ENCODE measurements around the gene OR10H3. TPM values are rescaled to one million over a fixed set of nuclear protein-coding genes. Genes with fewer than 3 reads are reported as not detected.

OR10H3 gene
- total and polyA plus RNA-seq, 2 experiments from 2014 or later = not detected

DNA sequence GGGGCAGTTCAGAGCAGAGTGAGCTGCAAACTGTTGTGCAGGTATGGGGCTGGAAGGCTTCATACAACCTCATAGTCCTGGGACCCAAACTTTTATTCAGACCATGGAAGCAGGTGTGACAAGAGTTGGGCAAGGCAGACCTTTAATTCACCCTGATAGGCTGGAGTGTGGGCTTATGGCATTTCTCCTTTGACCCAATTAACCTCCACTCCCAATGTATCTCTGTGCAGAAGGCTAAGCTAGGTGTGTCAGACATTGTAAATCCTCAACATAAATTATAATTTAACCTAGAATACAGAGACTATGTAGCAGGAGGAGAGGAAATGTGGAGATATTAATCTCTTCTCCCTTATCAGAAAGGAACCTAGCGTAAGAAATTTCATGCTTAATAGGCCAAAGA, 22.1 kb upstream of the OR10H3 start:
- Histone ChIP-seq H3K27me3 (ENCODE audit: insufficient read depth) (no peaks in the 10 kb centered on the region), H3K36me3 (ENCODE audit: insufficient read depth) (no peaks in the 10 kb centered on the region; the same call in 1 of the 2 replicates), H3K27ac (ENCODE audit: low read depth) (no peak overlapping the region), H3K9me2 (ENCODE audit: insufficient read depth) (no peaks in the 10 kb centered on the region), H3K4me1 (ENCODE audit: insufficient read depth) (no peaks in the 10 kb centered on the region), H3K4me3 (no peak overlapping the region), H3K79me2 (replicated peaks; ENCODE audit: insufficient read depth) (no peaks in the 10 kb centered on the region), H2AFZ (no peak overlapping the region), H3K4me2 (no peak overlapping the region), H4K20me1 (replicated peaks; ENCODE audit: insufficient read depth) (no peaks in the 10 kb centered on the region), H3F3A (replicated peaks; ENCODE audit: low read depth) (no peaks in the 10 kb centered on the region)
- no peaks in the 10 kb centered on the region for H3K4me1 Mint-ChIP-seq
- ATAC-seq (no peak), DNase-seq (ENCODE audit: low spot score) (no peak)
- peaks cover 7% of the 10 kb centered on the region for H3K27me3 Mint-ChIP-seq (ENCODE audit: insufficient read depth, low read depth, poor library complexity)
- H3K9me3 Mint-ChIP-seq = peaks cover 91% of the 10 kb centered on the region
- peaks cover 30% of the 10 kb centered on the region for H3K36me3 Mint-ChIP-seq (ENCODE audit: low read depth)
- H3K4me3 Mint-ChIP-seq = no peak overlapping the region
- no peak for TF ChIP-seq STAT1 (IDR thresholded peaks at IDR 0.05; ENCODE audit: unreplicated experiment)
- TF ChIP-seq JUNB (IDR thresholded peaks at IDR 0.05; ENCODE audit: unreplicated experiment) = no peak
- no peak for TF ChIP-seq EZH2phosphoT487 (IDR thresholded peaks at IDR 0.05; ENCODE audit: unreplicated experiment)
- TF ChIP-seq, protein P1, sequence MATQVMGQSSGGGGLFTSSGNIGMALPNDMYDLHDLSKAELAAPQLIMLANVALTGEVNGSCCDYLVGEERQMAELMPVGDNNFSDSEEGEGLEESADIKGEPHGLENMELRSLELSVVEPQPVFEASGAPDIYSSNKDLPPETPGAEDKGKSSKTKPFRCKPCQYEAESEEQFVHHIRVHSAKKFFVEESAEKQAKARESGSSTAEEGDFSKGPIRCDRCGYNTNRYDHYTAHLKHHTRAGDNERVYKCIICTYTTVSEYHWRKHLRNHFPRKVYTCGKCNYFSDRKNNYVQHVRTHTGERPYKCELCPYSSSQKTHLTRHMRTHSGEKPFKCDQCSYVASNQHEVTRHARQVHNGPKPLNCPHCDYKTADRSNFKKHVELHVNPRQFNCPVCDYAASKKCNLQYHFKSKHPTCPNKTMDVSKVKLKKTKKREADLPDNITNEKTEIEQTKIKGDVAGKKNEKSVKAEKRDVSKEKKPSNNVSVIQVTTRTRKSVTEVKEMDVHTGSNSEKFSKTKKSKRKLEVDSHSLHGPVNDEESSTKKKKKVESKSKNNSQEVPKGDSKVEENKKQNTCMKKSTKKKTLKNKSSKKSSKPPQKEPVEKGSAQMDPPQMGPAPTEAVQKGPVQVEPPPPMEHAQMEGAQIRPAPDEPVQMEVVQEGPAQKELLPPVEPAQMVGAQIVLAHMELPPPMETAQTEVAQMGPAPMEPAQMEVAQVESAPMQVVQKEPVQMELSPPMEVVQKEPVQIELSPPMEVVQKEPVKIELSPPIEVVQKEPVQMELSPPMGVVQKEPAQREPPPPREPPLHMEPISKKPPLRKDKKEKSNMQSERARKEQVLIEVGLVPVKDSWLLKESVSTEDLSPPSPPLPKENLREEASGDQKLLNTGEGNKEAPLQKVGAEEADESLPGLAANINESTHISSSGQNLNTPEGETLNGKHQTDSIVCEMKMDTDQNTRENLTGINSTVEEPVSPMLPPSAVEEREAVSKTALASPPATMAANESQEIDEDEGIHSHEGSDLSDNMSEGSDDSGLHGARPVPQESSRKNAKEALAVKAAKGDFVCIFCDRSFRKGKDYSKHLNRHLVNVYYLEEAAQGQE (IDR thresholded peaks at IDR 0.05; ENCODE audit: unreplicated experiment) = no peak
- no peak for TF ChIP-seq ZNF331 (CRISPR knock-in tag; IDR thresholded peaks at IDR 0.05; ENCODE audit: low read depth)
- TF ChIP-seq NANOG (IDR thresholded peaks at IDR 0.05; ENCODE audit: borderline replicate concordance) = no peak
- TF ChIP-seq ZNF114 (CRISPR knock-in tag; IDR thresholded peaks at IDR 0.05) = no peak
- TF ChIP-seq POLR2AphosphoS5 (IDR thresholded peaks at IDR 0.05; ENCODE audit: low read depth) = no peak
- TF ChIP-seq, protein P2, sequence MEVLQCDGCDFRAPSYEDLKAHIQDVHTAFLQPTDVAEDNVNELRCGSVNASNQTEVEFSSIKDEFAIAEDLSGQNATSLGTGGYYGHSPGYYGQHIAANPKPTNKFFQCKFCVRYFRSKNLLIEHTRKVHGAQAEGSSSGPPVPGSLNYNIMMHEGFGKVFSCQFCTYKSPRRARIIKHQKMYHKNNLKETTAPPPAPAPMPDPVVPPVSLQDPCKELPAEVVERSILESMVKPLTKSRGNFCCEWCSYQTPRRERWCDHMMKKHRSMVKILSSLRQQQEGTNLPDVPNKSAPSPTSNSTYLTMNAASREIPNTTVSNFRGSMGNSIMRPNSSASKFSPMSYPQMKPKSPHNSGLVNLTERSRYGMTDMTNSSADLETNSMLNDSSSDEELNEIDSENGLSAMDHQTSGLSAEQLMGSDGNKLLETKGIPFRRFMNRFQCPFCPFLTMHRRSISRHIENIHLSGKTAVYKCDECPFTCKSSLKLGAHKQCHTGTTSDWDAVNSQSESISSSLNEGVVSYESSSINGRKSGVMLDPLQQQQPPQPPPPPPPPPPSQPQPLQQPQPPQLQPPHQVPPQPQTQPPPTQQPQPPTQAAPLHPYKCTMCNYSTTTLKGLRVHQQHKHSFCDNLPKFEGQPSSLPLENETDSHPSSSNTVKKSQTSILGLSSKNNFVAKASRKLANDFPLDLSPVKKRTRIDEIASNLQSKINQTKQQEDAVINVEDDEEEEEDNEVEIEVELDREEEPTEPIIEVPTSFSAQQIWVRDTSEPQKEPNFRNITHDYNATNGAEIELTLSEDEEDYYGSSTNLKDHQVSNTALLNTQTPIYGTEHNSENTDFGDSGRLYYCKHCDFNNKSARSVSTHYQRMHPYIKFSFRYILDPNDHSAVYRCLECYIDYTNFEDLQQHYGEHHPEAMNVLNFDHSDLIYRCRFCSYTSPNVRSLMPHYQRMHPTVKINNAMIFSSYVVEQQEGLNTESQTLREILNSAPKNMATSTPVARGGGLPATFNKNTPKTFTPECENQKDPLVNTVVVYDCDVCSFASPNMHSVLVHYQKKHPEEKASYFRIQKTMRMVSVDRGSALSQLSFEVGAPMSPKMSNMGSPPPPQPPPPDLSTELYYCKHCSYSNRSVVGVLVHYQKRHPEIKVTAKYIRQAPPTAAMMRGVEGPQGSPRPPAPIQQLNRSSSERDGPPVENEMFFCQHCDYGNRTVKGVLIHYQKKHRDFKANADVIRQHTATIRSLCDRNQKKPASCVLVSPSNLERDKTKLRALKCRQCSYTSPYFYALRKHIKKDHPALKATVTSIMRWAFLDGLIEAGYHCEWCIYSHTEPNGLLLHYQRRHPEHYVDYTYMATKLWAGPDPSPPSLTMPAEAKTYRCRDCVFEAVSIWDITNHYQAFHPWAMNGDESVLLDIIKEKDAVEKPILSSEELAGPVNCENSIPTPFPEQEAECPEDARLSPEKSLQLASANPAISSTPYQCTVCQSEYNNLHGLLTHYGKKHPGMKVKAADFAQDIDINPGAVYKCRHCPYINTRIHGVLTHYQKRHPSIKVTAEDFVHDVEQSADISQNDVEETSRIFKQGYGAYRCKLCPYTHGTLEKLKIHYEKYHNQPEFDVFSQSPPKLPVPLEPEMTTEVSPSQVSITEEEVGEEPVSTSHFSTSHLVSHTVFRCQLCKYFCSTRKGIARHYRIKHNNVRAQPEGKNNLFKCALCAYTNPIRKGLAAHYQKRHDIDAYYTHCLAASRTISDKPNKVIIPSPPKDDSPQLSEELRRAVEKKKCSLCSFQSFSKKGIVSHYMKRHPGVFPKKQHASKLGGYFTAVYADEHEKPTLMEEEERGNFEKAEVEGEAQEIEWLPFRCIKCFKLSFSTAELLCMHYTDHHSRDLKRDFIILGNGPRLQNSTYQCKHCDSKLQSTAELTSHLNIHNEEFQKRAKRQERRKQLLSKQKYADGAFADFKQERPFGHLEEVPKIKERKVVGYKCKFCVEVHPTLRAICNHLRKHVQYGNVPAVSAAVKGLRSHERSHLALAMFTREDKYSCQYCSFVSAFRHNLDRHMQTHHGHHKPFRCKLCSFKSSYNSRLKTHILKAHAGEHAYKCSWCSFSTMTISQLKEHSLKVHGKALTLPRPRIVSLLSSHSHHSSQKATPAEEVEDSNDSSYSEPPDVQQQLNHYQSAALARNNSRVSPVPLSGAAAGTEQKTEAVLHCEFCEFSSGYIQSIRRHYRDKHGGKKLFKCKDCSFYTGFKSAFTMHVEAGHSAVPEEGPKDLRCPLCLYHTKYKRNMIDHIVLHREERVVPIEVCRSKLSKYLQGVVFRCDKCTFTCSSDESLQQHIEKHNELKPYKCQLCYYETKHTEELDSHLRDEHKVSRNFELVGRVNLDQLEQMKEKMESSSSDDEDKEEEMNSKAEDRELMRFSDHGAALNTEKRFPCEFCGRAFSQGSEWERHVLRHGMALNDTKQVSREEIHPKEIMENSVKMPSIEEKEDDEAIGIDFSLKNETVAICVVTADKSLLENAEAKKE (CRISPR knock-in tag; IDR thresholded peaks at IDR 0.05) = no peak
- TF ChIP-seq, protein P3, sequence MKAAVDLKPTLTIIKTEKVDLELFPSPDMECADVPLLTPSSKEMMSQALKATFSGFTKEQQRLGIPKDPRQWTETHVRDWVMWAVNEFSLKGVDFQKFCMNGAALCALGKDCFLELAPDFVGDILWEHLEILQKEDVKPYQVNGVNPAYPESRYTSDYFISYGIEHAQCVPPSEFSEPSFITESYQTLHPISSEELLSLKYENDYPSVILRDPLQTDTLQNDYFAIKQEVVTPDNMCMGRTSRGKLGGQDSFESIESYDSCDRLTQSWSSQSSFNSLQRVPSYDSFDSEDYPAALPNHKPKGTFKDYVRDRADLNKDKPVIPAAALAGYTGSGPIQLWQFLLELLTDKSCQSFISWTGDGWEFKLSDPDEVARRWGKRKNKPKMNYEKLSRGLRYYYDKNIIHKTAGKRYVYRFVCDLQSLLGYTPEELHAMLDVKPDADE (IDR thresholded peaks at IDR 0.05) = no peak
- TF ChIP-seq, protein P4, sequence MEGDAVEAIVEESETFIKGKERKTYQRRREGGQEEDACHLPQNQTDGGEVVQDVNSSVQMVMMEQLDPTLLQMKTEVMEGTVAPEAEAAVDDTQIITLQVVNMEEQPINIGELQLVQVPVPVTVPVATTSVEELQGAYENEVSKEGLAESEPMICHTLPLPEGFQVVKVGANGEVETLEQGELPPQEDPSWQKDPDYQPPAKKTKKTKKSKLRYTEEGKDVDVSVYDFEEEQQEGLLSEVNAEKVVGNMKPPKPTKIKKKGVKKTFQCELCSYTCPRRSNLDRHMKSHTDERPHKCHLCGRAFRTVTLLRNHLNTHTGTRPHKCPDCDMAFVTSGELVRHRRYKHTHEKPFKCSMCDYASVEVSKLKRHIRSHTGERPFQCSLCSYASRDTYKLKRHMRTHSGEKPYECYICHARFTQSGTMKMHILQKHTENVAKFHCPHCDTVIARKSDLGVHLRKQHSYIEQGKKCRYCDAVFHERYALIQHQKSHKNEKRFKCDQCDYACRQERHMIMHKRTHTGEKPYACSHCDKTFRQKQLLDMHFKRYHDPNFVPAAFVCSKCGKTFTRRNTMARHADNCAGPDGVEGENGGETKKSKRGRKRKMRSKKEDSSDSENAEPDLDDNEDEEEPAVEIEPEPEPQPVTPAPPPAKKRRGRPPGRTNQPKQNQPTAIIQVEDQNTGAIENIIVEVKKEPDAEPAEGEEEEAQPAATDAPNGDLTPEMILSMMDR (conservative IDR thresholded peaks at IDR 0.05; ENCODE audit: low read depth in 2 of 2) = no peak
- TF ChIP-seq CREB1 (CRISPR knock-in tag; IDR thresholded peaks at IDR 0.05; ENCODE audit: low read depth) = no peak
- no peak overlapping the region for H3K27ac Mint-ChIP-seq

All from GM23338 (cell line).